Peyer's patch (tissue), 4 donors: ENCODE results near the gene CEBPG.

Experiments used
- POLR2A ChIP-seq, 2 donors: fragments of 450-650 bp; IDR thresholded peaks; one replicate each; pipeline ENCODE4 v1.5.1; 2017; ENCODE audit warnings: antibody characterized with exemption in 2 of 2, mild to moderate bottlenecking in 2 of 2, moderate library complexity in 2 of 2
- TF ChIP-seq, protein P1 (sequence below), 6 experiments: fragments of 450-650 bp in 4 of 6; fragments of 200-600 bp in 2 of 6; sonication (generic) in 1 of 6; IDR thresholded peaks; one replicate each; pipeline ENCODE4 v1.5.1; 2017 to 2019; ENCODE audit warnings: antibody characterized with exemption in 6 of 6, mild to moderate bottlenecking in 3 of 6, moderate library complexity in 1 of 6

DNA sequence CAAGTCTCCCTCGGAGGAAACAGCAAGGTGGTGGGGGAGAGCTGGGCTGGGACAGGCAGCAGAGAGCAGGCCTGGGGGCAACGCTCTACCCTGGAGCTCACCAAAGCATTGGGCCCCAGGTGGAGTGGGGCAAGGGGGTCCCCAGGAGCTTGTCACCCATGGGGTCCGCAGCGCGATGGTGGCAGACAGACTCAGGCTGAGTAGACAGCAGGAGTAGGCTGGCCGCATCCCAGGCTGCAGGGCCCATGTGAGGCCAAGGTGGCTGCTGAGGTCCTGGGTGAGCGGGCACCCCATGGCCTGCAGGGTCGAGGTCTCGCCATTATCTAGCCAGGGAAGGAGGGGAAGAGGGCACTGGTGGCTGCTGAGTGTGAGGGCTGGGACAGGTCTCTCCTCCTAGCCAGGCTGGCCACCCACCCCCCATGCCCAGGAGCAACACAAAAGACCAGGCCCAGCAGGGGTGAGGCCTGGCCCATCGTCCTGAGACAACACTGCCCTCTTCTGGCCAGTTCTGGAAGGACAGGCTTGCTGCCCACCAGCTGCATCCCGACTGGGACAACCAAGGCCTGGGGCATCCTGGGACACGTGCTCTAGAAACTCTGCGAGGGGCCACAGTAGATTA lies 33.1 kb downstream of the CEBPG start:
- TF ChIP-seq, protein P1, sequence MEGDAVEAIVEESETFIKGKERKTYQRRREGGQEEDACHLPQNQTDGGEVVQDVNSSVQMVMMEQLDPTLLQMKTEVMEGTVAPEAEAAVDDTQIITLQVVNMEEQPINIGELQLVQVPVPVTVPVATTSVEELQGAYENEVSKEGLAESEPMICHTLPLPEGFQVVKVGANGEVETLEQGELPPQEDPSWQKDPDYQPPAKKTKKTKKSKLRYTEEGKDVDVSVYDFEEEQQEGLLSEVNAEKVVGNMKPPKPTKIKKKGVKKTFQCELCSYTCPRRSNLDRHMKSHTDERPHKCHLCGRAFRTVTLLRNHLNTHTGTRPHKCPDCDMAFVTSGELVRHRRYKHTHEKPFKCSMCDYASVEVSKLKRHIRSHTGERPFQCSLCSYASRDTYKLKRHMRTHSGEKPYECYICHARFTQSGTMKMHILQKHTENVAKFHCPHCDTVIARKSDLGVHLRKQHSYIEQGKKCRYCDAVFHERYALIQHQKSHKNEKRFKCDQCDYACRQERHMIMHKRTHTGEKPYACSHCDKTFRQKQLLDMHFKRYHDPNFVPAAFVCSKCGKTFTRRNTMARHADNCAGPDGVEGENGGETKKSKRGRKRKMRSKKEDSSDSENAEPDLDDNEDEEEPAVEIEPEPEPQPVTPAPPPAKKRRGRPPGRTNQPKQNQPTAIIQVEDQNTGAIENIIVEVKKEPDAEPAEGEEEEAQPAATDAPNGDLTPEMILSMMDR (IDR thresholded peaks at IDR 0.05), result peak; percentile 91 to 96 (median 94)
- TF ChIP-seq POLR2A (IDR thresholded peaks at IDR 0.05), result no peak
